ENCODE results near the gene KIAA1191. TPM values are rescaled to one million over a fixed set of nuclear protein-coding genes. Genes with fewer than 3 reads are reported as not detected.

KIAA1191 gene
- total RNA-seq, 1 donor from 2014 or later = 71.6 TPM

- peak in 1 of 2 donors; percentile 17 for DNase-seq (ENCODE audit: low read depth in 2 of 2)
These were observed 27.9 kb upstream of the KIAA1191 start for GRCh38 chr5:176389135-176390123.

GRCh38 chr5:176388444-176389134, 27.0 kb upstream of the KIAA1191 start, which contains the start of the genes HIGD2A and NOP16:
HIGD2A (plus strand) TSS chr5:176388751; CDS start chr5:176388820, 69 bp downstream.
NOP16 (minus strand) TSS chr5:176388598; CDS start chr5:176388539, 59 bp downstream.
- peak; percentile 98 to 99 for DNase-seq (ENCODE audit: low read depth in 2 of 2)

GRCh38 chr5:176388003-176388443, 26.5 kb upstream of the KIAA1191 start:
- DNase-seq (ENCODE audit: low read depth in 2 of 2) = peak in 1 of 2 donors; percentile 39

- no peak for DNase-seq (ENCODE audit: low read depth in 2 of 2)
These were observed 25.9 kb upstream of the KIAA1191 start for GRCh38 chr5:176387384-176387925.

GRCh38 chr5:176386491-176386890, 24.9 kb upstream of the KIAA1191 start:
- no peak for DNase-seq (ENCODE audit: low read depth in 2 of 2)

- no peak for DNase-seq (ENCODE audit: low read depth in 2 of 2)
These were observed 23.4 kb upstream of the KIAA1191 start for GRCh38 chr5:176384991-176385390.

GRCh38 chr5:176384366-176384930, 22.9 kb upstream of the KIAA1191 start:
- DNase-seq (ENCODE audit: low read depth in 2 of 2) = no peak

GRCh38 chr5:176383961-176384360, 22.4 kb upstream of the KIAA1191 start:
- DNase-seq (ENCODE audit: low read depth in 2 of 2) = no peak

GRCh38 chr5:176383248-176383905, 21.8 kb upstream of the KIAA1191 start:
- no peak for DNase-seq (ENCODE audit: low read depth in 2 of 2)

GRCh38 chr5:176382721-176383120, 21.2 kb upstream of the KIAA1191 start:
- DNase-seq (ENCODE audit: low read depth in 2 of 2) = no peak

GRCh38 chr5:176381979-176382378, 20.4 kb upstream of the KIAA1191 start:
- no peak for DNase-seq (ENCODE audit: low read depth in 2 of 2)

- no peak for DNase-seq (ENCODE audit: low read depth in 2 of 2)
These were observed 19.9 kb upstream of the KIAA1191 start for GRCh38 chr5:176381423-176381822.

- DNase-seq (ENCODE audit: low read depth in 2 of 2) = no peak
These were observed 18.3 kb upstream of the KIAA1191 start for GRCh38 chr5:176379881-176380280.

GRCh38 chr5:176373100-176373818, 11.7 kb upstream of the KIAA1191 start:
- DNase-seq (ENCODE audit: low read depth in 2 of 2) = no peak

- no peak for DNase-seq (ENCODE audit: low read depth in 2 of 2)
These were observed 10.3 kb upstream of the KIAA1191 start for GRCh38 chr5:176371621-176372539.

GRCh38 chr5:176369934-176370711, 8.6 kb upstream of the KIAA1191 start:
- DNase-seq (ENCODE audit: low read depth in 2 of 2) = no peak

- no peak for DNase-seq (ENCODE audit: low read depth in 2 of 2)
These were observed 7.2 kb upstream of the KIAA1191 start for GRCh38 chr5:176368726-176369125.

- DNase-seq (ENCODE audit: low read depth in 2 of 2) = no peak
These were observed 4.8 kb upstream of the KIAA1191 start for GRCh38 chr5:176366232-176366894.
